GM21619 (cell line): ENCODE data around the gene PEAR1.

ENCODE experiments used
- ATAC-seq: cut with Tn5 transposase; IDR thresholded peaks from one replicate; pipeline ENCODE4 v1.9.1; 2021; ENCODE audit not compliant: unreplicated experiment

PEAR1 gene

GRCh38 chr1:156893048-156893953 is at the start of gene PEAR1:
PEAR1 (plus strand) TSS chr1:156893718; CDS start chr1:156903927, 10,209 bp downstream.
- ATAC-seq: no peak

GRCh38 chr1:156844102-156844501 is 49.4 kb upstream of the PEAR1 start:
- no peak for ATAC-seq

GRCh38 chr1:156844638-156845037 is 48.9 kb upstream of the PEAR1 start:
- ATAC-seq: no peak

- no peak for ATAC-seq
Measured at GRCh38 chr1:156845055-156845952, 48.2 kb upstream of the PEAR1 start.

- ATAC-seq: no peak
Measured at GRCh38 chr1:156845953-156846545, 47.5 kb upstream of the PEAR1 start.

GRCh38 chr1:156846643-156847042 is 46.9 kb upstream of the PEAR1 start:
- ATAC-seq: no peak

GRCh38 chr1:156847591-156848460 is 45.7 kb upstream of the PEAR1 start:
- no peak for ATAC-seq

GRCh38 chr1:156848461-156849150 is 44.9 kb upstream of the PEAR1 start:
- ATAC-seq: no peak

- no peak for ATAC-seq
Measured at GRCh38 chr1:156849151-156849496, 44.4 kb upstream of the PEAR1 start.

- ATAC-seq: no peak
Measured at GRCh38 chr1:156851779-156852417, 41.6 kb upstream of the PEAR1 start.

GRCh38 chr1:156852418-156852874 is 41.1 kb upstream of the PEAR1 start:
- ATAC-seq: no peak

- no peak for ATAC-seq
Measured at GRCh38 chr1:156853761-156854160, 39.8 kb upstream of the PEAR1 start.

GRCh38 chr1:156854634-156855033 is 38.9 kb upstream of the PEAR1 start:
- ATAC-seq: no peak

GRCh38 chr1:156856282-156856785 is 37.2 kb upstream of the PEAR1 start:
- no peak for ATAC-seq

GRCh38 chr1:156857532-156857931 is 36.0 kb upstream of the PEAR1 start:
- no peak for ATAC-seq

- no peak for ATAC-seq
Measured at GRCh38 chr1:156858555-156858956, 35.0 kb upstream of the PEAR1 start.

- no peak for ATAC-seq
Measured at GRCh38 chr1:156858959-156859522, 34.5 kb upstream of the PEAR1 start, which contains the start of gene INSRR. INSRR (minus strand) TSS chr1:156859117; CDS start chr1:156858621, 496 bp downstream.

- ATAC-seq: no peak
Measured at GRCh38 chr1:156859523-156860112, 33.9 kb upstream of the PEAR1 start.
